Measurements from ENCODE around the gene C8G. TPM values are rescaled to one million over a fixed set of nuclear protein-coding genes. Genes with fewer than 3 reads are reported as not detected.

Gene C8G
- total RNA-seq, 2 donors from 2014 or later, result 3.9 to 8.3 TPM

DNA sequence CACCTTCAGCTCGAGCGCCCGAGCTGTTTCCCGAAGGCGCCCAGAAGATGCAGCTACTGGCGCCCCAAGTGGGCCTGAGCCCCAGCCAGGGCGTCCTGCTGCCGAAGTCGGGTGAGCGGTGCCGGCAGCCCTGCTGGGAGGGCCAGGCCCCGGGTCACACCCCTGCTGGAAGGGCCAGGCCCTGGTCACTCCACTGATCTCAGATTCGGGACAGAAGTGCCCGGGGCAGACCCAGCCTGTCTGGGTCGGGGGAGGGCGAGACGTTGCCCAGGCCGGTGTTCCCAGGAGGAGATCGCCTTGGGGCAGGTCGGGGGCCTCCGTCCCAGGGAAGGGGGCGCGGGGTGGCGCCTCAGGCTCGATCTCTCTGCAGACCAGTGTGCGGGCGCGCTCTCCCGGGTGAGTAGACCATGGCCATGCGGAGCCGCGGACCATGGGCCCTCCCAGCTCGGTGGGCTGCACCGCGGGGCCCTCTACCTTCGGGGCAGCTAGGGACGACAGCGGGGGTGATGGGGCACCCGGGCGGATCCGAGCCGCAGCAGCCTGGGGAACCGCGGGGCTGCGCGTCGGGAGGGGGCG, 40.1 kb downstream of the C8G start:
- no peak for ATAC-seq
- no peak for DNase-seq
- intact Hi-C loops (cut with DNase I, micrococcal nuclease), result no loop called here

DNA sequence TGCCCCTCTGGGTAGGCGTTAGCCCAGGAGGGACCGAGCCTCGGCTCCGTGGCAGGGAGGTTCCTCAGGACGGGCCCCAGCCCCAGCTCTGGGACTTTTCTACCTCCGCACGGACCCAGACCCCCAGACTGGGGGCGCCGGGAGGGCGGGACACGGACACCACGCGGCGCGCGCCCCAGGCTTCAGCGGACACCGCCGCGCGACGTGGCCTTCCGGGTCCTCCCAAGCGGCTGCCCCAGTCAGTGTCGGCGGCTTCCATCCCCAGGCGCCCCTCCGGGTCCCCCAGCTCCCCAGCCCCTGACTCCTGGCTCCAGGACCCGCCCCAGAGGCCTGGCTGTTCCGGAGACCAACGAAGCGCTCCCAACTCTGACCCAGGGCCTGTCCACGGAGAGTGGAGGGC, 40.8 kb downstream of the C8G start:
- no peak for ATAC-seq
- DNase-seq, result no peak
- intact Hi-C loops (cut with DNase I, micrococcal nuclease), result no loop called here

DNA sequence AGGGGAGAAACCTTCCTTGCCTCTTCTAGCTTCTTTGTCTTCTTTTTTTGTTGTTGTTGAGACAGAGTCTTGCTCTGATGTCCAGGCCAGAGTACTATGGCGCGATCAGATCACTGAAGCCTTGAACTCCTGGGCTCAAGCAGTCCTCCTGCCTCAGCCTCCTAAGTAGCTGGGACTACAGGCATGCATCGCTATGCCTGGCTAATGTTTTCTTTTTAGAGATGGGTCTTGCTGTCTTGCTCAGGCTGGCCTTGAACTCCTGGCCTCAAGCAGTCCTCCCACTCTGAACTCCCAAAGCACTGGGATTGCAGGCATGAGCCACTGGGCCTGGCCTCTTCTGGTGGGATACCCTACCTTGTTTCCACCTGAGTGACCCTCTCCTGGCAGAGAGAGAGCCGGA, 43.8 kb downstream of the C8G start:
- intact Hi-C loops (cut with DNase I, micrococcal nuclease), result no loop called here
- ATAC-seq (no peak), DNase-seq (no peak)

DNA sequence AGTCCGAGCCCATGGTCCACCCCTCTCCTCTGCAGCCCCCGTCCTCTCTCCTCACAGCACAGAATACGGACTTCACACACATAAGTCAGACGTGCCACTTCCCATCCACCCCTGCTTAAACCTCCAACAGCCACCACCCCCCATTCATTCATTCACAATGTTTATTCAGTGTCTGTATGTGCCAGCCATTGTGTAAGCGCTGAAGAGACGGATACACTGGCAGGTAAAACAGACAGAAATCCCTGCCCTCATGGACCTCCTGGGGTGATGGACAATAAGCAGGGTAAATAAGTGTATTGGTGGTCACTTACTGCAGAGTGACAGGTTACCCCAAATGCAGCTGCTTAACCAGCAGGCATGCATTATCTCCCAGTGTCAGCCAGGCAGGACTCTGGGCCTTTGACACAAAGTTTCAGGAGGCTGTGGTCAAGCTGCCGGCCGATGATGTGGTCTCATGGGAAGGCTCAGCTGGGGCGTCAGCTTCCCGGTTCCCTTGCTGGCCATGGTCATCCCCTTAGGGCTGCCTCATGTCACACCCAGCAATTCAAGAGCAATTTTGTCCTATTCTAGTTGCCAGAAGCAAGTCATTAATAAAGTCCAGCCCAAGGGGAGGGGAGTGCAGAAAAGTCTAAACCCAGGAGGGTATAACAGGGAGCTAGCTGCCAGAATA, 45.3 kb downstream of the C8G start:
- no peak for ATAC-seq
- no peak for DNase-seq
- intact Hi-C loops (cut with DNase I, micrococcal nuclease), result no loop called here

DNA sequence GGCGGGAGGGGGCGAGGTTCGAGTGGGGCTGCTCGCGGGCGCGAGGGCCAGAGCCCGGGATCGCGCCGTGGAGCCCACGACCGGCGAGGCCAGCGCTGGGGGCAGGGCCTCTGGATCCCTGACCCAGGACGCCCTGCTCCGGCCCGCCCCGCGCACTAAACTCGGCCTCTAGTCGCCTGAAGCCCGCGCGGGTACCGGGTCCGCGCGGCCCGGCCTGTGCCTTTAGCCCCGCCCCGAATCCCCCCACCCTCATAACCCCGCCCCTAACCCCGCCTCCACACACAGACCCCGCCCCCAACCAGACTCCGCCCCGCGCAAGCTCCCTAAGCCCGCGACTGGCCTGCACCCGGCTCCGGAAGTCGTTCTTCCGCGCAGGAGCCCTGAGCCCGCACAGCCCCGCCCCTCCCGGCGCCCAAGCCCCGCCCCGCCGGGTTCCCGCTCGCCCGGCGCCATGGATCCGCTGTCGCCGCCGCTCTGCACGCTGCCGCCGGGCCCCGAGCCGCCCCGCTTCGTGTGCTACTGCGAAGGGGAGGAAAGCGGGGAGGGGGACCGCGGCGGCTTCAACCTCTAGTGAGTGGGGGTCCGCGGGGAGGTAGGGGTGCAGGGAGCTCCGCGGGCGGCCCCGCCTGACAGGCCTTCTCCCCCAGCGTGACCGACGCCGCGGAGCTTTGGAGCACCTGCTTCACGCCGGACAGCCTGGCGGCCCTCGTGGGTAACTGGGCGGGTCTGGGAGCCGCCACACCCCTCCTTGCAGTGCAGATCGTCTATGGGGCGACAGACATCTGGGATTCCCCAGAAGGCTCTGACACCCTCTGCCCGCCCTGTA, 47.2 kb downstream of the C8G start, which contains the start of gene PAXX:
Gene PAXX (plus strand): TSS at position 430 of the 826 bp plus-strand sequence. CDS start 22 bp downstream, at position 452.
- DNase-seq (peak; percentile 92 to 96), ATAC-seq (peak; percentile 81)
- intact Hi-C loops (cut with DNase I, micrococcal nuclease), result no loop called here

DNA sequence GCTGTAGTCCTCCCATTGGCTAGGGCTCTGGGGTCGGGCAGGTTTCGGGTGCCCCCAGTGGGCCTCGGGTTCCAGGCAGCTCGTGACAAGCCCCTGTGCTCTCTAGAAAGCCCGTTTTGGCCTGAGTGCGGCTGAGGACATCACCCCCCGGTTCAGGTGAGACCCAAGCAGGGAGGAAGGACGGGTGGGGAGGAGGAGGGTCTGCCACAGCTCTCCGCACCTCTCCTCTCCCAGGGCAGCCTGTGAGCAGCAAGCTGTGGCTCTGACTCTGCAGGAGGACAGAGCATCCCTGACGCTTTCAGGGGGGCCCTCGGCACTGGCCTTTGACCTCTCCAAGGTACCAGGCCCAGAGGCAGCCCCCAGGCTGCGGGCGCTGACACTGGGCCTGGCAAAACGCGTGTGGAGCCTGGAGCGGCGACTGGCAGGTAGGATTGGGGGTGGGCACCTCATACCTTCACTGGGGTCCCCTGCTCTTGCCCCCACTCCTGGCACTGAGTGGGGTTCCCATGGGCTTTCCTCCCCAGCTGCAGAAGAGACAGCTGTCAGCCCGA, 47.9 kb downstream of the C8G start:
- ATAC-seq (no peak), DNase-seq (no peak)
- intact Hi-C loops (cut with DNase I, micrococcal nuclease), result no loop called here

DNA sequence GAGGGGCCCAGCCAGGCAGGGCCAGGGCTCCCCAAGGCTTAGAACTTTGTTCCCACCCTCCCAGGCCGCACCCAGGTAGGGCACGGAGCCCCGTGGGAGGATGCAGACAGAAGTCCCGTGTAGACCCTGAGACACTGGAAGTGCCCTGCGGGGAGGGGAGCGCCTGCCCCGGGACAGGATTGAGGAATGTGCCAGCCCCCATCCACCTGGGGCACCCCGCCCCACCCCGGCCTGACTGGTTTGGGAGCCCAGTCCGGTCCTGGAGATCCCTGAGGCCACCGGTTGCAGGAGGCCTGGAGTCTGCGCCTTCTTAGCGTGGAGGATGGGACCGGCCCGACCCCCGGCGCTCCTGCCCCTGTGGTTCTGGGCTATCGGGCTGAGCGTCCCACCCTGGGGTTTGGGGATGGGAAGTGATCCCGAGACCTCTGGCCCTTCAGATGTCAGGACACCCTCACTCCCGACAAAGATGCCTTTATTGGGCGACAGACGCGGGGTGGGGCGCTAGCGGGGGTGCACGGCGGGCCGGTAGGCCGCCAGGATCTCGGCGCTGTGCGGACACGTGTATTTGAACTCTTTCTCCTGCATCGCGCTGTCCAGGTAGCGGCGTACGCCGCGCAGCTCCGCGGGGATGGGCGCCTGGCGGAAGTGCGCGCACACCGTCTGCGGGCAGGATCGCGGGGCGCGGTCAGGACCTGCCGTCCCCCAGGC, 49.3 kb downstream of the C8G start:
- ATAC-seq (no peak), DNase-seq (no peak)
- intact Hi-C loops (cut with DNase I, micrococcal nuclease), result no loop called here

DNA sequence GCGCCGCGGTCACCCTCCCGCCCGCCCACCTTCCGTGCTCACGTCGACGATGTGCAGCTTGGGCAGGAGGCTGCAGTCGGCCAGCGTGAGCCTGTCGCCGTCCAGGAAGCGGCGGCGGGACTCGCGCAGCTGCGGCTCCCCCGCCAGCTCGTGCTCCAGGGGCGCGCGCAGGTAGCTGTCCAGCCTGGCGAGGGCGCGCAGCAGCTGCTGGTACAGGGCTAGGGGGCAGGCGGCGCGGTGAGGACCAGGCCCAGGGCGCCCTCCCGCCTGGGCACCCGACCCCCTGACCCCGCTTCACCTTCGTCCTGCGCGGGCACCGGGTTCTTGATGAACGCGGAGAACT, 49.8 kb downstream of the C8G start:
- ATAC-seq, result no peak
- intact Hi-C loops (cut with DNase I, micrococcal nuclease), result no loop called here
- no peak for DNase-seq

DNA sequence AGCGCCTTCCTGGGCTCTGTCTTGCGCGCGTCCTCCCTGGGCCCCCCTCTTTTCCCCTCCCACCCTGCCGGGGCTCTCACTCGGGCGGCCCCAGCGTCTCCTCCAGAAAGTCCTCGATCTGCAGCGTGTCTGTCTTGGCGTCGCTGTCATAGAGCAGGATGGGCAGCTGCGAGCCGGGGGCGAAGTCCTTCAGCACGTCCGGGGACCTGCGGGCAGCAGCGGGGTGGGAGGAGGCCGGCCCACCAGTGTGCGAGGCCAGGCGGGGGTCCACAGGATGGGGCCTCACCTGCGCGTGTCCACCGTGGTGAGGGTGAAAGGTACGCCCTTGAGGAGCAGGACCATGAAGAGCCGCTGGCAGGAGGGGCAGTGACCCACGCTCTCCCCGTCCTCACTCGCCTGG, 50.3 kb downstream of the C8G start:
- DNase-seq (peak in 1 of 2 donors; percentile 40), ATAC-seq (no peak)
- intact Hi-C loops (cut with DNase I, micrococcal nuclease), result no loop called here

DNA sequence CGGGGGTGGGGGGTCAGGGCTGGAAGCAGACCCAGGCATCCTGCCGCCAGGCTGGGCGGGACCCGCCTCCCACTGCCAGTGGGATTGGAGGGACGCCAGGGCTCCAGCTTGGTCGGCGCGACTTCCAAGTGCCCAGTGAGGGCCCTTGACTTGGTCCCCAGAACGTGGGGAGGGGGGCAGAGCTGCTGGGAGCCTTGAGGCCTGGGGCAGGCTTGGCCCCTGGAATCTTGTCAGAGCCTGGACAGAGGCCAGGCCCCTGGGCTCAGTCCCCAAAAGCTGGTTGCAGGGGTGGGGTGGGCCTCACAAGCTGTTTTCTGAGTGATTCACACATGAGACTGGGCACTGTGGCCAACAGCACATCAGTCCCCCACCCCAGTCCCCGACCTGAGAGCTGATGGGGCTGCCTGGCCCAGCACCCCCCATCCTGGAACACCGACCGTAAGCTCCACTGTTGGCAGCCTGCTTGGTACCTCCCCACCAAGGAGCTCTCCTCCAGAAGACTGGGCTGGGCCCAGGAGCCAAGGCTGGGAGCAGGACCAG, 50.8 kb downstream of the C8G start:
- DNase-seq, result peak in 1 of 2 donors; percentile 49
- intact Hi-C loops (cut with DNase I, micrococcal nuclease), result no loop called here
- no peak for ATAC-seq

Other genes with a start within 250 kb of the C8G start
- 1 to 10 TPM; 1.3 to 2.1 TPM for gene DIPK1B, start 232.7 kb upstream of the C8G start, total RNA-seq
- gene LCN10, start 202.3 kb upstream of the C8G start, total RNA-seq, result 1 to 10 TPM; 1.2 to 2.4 TPM
- 1 to 10 TPM; 1.0 to 3.6 TPM for gene LCN6, start 196.7 kb upstream of the C8G start, total RNA-seq
- under 1 TPM in 1 of 2 donors, not detected in 1; 0.36 TPM for gene LCN8, start 187.0 kb upstream of the C8G start, total RNA-seq
- 10 to 100 TPM in 1 of 2 donors, 1 to 10 TPM in 1; 8.0 to 15.9 TPM for gene LCN15, start 180.7 kb upstream of the C8G start, total RNA-seq
- gene TMEM141, start 153.9 kb upstream of the C8G start, total RNA-seq, result 100 to 1,000 TPM; 239 to 377 TPM
- gene CCDC183, start 148.9 kb upstream of the C8G start, total RNA-seq, result 10 to 100 TPM; 20.6 to 35.1 TPM
- 100 to 1,000 TPM; 120 to 132 TPM for gene RABL6, start 137.3 kb upstream of the C8G start, total RNA-seq
- 10 to 100 TPM; 10.4 to 11.1 TPM for gene AJM1, start 102.8 kb upstream of the C8G start, total RNA-seq
- gene PHPT1, start 95.8 kb upstream of the C8G start, total RNA-seq, result 100 to 1,000 TPM; 109 to 154 TPM
- 10 to 100 TPM; 19.1 to 20.1 TPM for gene MAMDC4, start 92.9 kb upstream of the C8G start, total RNA-seq
- gene EDF1, start 78.9 kb upstream of the C8G start, total RNA-seq, result 100 to 1,000 TPM; 434 to 466 TPM
- gene TRAF2, start 58.7 kb upstream of the C8G start, total RNA-seq, result 10 to 100 TPM; 23.7 to 25.3 TPM
- gene FBXW5, start 505 bp upstream of the C8G start, total RNA-seq, result 100 to 1,000 TPM; 167 to 195 TPM
- 10 to 100 TPM in 1 of 2 donors, 1 to 10 TPM in 1; 8.5 to 10.2 TPM for gene LCN12, start 7.0 kb downstream of the C8G start, total RNA-seq
- gene PTGDS, start 32.3 kb downstream of the C8G start, total RNA-seq, result 10 to 100 TPM in 1 of 2 donors, 1 to 10 TPM in 1; 8.7 to 36.9 TPM
- gene LCNL1, start 37.8 kb downstream of the C8G start, total RNA-seq, result under 1 TPM in 1 of 2 donors, not detected in 1; 0.06 TPM
- 10 to 100 TPM; 33.3 to 41.2 TPM for gene PAXX, start 47.2 kb downstream of the C8G start, total RNA-seq
- 1 to 10 TPM; 3.2 to 3.8 TPM for gene CLIC3, start 51.3 kb downstream of the C8G start, total RNA-seq
- 10 to 100 TPM; 55.5 to 56.0 TPM for gene ABCA2, start 83.0 kb downstream of the C8G start, total RNA-seq
- gene FUT7, start 86.8 kb downstream of the C8G start, total RNA-seq, result not detected
- gene NPDC1, start 100.9 kb downstream of the C8G start, total RNA-seq, result 100 to 1,000 TPM; 170 to 204 TPM
- gene ENTPD2, start 108.8 kb downstream of the C8G start, total RNA-seq, result 10 to 100 TPM; 25.0 to 26.3 TPM
- 10 to 100 TPM; 10.3 to 16.8 TPM for gene SAPCD2, start 125.3 kb downstream of the C8G start, total RNA-seq
- 10 to 100 TPM; 13.0 to 18.2 TPM for gene UAP1L1, start 132.3 kb downstream of the C8G start, total RNA-seq
- 10 to 100 TPM; 50.0 to 53.5 TPM for gene MAN1B1, start 141.7 kb downstream of the C8G start, total RNA-seq
- gene DPP7, start 169.5 kb downstream of the C8G start, total RNA-seq, result 10 to 100 TPM; 53.1 to 66.0 TPM
- gene GRIN1, start 193.9 kb downstream of the C8G start, total RNA-seq, result under 1 TPM; 0.46 to 0.47 TPM
- gene LRRC26, start 224.8 kb downstream of the C8G start, total RNA-seq, result 10 to 100 TPM; 70.0 to 95.7 TPM
- under 1 TPM; 0.67 to 0.70 TPM for gene TMEM210, start 226.8 kb downstream of the C8G start, total RNA-seq
- gene ANAPC2, start 243.3 kb downstream of the C8G start, total RNA-seq, result 10 to 100 TPM; 50.6 to 64.1 TPM
- gene SSNA1, start 243.4 kb downstream of the C8G start, total RNA-seq, result 10 to 100 TPM; 56.7 to 68.8 TPM

All from left colon (tissue), 2 donors.